NB4 (cell line): ENCODE measurements around the gene IRS4.

Source experiments
- MYC ChIP-seq: IDR thresholded peaks from 2 replicates; pipeline ENCODE4 v1.6.1; 2011; ENCODE audit warnings: low read depth, low read length
- POLR2A ChIP-seq: IDR thresholded peaks from 2 replicates; pipeline ENCODE4 v1.6.1; 2011; ENCODE audit warnings: mild to moderate bottlenecking; ENCODE audit not compliant: insufficient read length; ENCODE audit errors: extremely low read depth
- TF ChIP-seq, protein P1 (sequence below): IDR thresholded peaks from one replicate; pipeline ENCODE4 v1.5.1; 2012; ENCODE audit warnings: low read depth, low read length
- TF ChIP-seq, protein P2 (sequence below): IDR thresholded peaks from 2 replicates; pipeline ENCODE4 v1.6.1; 2011; ENCODE audit warnings: low read depth, low read length

DNA sequence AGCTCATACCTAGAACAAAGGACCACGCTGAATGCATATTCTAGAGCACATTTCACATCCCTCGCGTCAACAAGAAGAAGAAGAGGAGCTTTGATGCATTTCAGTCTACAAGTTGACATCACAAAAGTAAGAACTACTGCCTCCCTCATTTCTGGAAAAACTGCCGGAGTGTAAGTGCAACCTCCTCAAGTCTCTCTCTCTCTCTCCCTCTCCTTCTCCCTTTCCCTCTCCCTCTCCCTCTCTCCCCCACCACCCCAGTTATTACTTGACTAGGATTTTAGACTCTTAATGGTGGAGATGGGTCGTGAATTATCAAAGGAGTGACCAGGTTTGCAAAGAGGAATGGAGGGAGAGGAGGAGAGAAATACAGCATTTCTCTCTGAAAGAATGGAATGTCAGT is 1.4 kb upstream of the IRS4 start:
- TF ChIP-seq, protein P1, sequence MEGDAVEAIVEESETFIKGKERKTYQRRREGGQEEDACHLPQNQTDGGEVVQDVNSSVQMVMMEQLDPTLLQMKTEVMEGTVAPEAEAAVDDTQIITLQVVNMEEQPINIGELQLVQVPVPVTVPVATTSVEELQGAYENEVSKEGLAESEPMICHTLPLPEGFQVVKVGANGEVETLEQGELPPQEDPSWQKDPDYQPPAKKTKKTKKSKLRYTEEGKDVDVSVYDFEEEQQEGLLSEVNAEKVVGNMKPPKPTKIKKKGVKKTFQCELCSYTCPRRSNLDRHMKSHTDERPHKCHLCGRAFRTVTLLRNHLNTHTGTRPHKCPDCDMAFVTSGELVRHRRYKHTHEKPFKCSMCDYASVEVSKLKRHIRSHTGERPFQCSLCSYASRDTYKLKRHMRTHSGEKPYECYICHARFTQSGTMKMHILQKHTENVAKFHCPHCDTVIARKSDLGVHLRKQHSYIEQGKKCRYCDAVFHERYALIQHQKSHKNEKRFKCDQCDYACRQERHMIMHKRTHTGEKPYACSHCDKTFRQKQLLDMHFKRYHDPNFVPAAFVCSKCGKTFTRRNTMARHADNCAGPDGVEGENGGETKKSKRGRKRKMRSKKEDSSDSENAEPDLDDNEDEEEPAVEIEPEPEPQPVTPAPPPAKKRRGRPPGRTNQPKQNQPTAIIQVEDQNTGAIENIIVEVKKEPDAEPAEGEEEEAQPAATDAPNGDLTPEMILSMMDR, result no peak
- TF ChIP-seq POLR2A (no peak), MYC (no peak)
- TF ChIP-seq, protein P2, sequence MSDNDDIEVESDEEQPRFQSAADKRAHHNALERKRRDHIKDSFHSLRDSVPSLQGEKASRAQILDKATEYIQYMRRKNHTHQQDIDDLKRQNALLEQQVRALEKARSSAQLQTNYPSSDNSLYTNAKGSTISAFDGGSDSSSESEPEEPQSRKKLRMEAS, result no peak
